ENCODE results near the gene HS2ST1.

HS2ST1 gene

DNA sequence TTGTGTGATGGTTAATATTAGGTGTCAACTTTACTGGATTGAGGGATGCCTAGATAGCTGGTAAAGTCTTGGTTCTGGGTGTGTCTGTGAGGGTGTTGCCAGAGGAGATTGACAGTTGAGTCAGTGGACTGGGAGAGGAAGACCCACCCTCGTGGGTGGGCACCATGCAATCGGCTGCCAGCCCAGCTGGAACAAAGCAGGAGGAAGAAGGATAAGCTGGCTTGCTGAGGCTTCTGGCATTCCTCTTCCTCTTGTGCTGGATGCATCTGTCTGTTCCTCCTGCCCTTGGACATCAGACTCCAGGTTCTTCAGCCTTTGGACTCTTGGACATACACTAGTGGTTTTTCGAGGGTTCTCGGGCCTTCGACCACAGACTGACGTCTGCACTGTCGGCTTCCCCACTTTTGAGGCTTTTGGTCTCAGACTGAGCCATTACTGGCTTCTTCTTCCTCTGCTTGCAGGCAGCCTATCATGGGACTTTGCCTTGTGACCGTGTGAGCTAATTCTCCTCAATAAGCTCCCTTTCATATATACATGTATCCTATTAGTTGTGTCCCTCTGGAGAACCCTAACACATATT is 230.0 kb downstream of the HS2ST1 start:
- H3K4me3 ChIP-seq (ENCODE audit: low read depth, low read length): no peak overlapping the region
- TF ChIP-seq, protein P1, sequence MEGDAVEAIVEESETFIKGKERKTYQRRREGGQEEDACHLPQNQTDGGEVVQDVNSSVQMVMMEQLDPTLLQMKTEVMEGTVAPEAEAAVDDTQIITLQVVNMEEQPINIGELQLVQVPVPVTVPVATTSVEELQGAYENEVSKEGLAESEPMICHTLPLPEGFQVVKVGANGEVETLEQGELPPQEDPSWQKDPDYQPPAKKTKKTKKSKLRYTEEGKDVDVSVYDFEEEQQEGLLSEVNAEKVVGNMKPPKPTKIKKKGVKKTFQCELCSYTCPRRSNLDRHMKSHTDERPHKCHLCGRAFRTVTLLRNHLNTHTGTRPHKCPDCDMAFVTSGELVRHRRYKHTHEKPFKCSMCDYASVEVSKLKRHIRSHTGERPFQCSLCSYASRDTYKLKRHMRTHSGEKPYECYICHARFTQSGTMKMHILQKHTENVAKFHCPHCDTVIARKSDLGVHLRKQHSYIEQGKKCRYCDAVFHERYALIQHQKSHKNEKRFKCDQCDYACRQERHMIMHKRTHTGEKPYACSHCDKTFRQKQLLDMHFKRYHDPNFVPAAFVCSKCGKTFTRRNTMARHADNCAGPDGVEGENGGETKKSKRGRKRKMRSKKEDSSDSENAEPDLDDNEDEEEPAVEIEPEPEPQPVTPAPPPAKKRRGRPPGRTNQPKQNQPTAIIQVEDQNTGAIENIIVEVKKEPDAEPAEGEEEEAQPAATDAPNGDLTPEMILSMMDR (IDR thresholded peaks at IDR 0.05; ENCODE audit: insufficient read depth, low read depth, low read length, missing control alignments): no peak
- DNase-seq (ENCODE audit: low read depth): no peak

DNA sequence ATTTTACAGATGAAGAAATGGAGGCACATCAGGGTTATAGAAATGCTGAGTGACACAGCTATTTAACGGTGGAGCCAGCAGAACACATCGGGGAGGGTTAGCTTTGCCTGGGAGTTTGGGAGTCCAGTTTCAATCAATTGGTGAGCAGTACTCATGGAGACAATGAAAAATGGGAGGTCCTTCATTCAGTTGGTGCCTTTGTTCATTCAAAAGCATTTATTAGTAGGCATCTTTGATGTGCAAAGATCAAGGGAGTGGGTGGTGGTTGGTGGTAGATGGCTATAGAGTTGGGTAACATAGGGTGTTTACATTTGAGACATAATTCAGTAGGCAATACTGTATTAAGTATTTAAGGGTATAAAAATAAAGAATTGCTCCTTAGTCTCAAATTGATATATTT is 230.5 kb downstream of the HS2ST1 start:
- DNase-seq (ENCODE audit: low read depth): no peak
- no peak overlapping the region for H3K4me3 ChIP-seq (ENCODE audit: low read depth, low read length)
- TF ChIP-seq, protein P1 (IDR thresholded peaks at IDR 0.05; ENCODE audit: insufficient read depth, low read depth, low read length, missing control alignments): no peak

DNA sequence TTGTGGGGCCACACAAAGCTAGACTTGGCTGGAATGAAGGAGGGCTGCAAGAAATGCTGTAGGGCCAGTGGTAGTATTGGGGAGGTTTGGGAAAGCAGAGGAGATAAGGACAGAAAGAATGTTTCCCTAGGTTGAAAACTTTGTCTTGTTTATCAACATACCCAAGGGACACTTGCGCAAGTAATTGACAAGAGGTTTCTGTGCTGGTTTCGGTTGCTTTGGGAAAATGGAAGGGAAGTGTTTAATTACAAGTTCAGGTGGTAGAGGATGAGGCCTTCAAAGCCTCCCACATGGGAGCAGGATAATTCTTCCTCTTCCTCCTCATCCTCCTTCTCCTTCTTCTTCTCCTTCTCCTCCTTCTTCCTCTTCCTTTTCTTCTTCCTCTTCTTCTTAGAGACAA is 232.1 kb downstream of the HS2ST1 start:
- TF ChIP-seq, protein P1 (IDR thresholded peaks at IDR 0.05; ENCODE audit: insufficient read depth, low read depth, low read length, missing control alignments): no peak
- H3K4me3 ChIP-seq (ENCODE audit: low read depth, low read length): no peak overlapping the region
- no peak for DNase-seq (ENCODE audit: low read depth)

DNA sequence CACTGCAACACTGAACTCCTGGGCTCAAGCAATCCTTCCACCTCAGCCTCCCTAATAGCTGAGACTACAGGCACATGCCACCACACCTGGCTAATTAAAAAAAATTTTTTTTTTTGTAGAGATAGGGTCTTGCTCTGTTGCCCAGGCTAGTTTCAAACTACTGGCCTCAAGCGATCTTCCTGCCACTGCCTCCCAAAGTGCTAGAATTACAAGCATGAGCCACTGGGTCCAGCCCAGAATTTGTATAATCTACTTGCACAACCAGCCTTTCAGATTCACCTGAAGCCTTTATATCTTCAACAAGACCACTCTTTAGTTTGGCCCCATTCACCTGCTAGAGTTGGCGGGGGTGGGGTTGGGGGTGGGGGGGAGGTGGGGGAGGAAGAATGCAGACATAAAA is 232.6 kb downstream of the HS2ST1 start:
- TF ChIP-seq, protein P1 (IDR thresholded peaks at IDR 0.05; ENCODE audit: insufficient read depth, low read depth, low read length, missing control alignments): no peak
- no peak for DNase-seq (ENCODE audit: low read depth)
- H3K4me3 ChIP-seq (ENCODE audit: low read depth, low read length): no peak overlapping the region

DNA sequence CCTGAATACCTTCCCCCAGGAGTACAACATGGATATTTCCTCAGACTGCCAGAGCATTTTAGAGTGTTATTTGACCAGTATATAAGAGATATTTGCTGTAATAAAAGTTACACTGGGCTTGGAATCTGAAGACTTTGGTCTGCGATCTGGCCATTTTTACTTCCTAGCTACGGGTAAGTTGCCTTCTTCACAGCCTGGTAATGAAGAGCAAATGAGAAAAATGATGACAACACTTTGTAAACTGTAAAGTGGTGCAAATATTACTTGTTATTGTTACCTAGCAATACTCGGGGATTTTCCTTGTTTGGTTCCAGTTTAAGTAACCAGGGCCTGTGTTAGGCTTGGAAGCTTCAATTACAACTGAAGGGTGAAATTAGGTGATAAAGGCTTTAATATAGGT is 233.4 kb downstream of the HS2ST1 start:
- TF ChIP-seq, protein P1 (IDR thresholded peaks at IDR 0.05; ENCODE audit: insufficient read depth, low read depth, low read length, missing control alignments): no peak
- H3K4me3 ChIP-seq (ENCODE audit: low read depth, low read length): no peak overlapping the region
- DNase-seq (ENCODE audit: low read depth): no peak

DNA sequence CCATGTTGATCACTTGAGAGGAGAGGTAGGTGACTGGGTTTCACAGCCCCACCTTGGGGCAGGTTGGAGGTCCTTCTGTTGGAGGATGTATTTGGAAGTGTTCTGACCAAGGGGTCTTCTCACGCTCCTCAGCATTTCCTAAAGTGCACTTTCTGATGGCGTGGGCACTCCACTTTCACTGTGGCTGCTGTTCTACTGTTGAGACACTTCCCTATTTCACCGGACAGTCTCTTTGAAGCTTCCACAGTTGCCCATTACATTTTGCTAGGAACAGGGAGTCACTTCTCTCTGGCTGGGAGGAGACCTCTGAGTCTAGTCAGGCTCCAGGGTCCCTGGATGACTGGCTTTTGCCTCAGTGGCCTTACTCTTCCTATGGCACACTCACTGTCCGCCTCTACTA is 234.2 kb downstream of the HS2ST1 start:
- H3K4me3 ChIP-seq (ENCODE audit: low read depth, low read length): no peak overlapping the region
- DNase-seq (ENCODE audit: low read depth): no peak
- TF ChIP-seq, protein P1 (IDR thresholded peaks at IDR 0.05; ENCODE audit: insufficient read depth, low read depth, low read length, missing control alignments): no peak
